ENCODE results near the gene TMX2. TPM values are rescaled to one million over a fixed set of nuclear protein-coding genes. Genes with fewer than 3 reads are reported as not detected.

The TMX2 gene
- total RNA-seq, 1 donor from 2014 or later = 64.2 TPM

DNA sequence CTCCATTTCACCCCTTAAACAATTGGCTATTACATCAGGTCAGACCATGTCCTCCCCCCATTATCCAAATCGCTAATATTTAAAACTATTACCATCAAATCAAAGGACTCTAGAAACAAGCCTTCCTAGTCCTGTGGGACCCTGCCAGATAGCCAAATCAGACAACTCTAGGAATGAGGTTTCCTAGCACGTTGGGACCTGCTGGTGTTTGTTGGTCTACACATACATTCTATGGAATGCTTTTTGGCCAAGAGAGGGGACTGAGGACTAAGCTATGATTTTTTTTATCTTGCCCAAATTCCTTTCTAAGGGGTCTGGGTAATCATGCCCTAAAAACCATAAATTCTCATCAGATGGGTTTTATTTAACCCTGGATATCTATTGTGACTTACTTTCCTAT, 14.8 kb downstream of the TMX2 start:
- no peak for DNase-seq
- Histone ChIP-seq H3K36me3 (peaks cover 11% of the 10 kb centered on the region), H3K9me3 (no peaks in the 10 kb centered on the region), H3K4me3 (no peak overlapping the region), H3K27me3 (ENCODE audit: low read depth) (no peaks in the 10 kb centered on the region), H3K27ac (no peak overlapping the region), H3K4me1 (no peaks in the 10 kb centered on the region)
- TF ChIP-seq, protein P1, sequence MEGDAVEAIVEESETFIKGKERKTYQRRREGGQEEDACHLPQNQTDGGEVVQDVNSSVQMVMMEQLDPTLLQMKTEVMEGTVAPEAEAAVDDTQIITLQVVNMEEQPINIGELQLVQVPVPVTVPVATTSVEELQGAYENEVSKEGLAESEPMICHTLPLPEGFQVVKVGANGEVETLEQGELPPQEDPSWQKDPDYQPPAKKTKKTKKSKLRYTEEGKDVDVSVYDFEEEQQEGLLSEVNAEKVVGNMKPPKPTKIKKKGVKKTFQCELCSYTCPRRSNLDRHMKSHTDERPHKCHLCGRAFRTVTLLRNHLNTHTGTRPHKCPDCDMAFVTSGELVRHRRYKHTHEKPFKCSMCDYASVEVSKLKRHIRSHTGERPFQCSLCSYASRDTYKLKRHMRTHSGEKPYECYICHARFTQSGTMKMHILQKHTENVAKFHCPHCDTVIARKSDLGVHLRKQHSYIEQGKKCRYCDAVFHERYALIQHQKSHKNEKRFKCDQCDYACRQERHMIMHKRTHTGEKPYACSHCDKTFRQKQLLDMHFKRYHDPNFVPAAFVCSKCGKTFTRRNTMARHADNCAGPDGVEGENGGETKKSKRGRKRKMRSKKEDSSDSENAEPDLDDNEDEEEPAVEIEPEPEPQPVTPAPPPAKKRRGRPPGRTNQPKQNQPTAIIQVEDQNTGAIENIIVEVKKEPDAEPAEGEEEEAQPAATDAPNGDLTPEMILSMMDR (IDR thresholded peaks at IDR 0.05) = no peak
- no peak for ATAC-seq
- intact Hi-C loops (cut with DNase I) = no loop called here

DNA sequence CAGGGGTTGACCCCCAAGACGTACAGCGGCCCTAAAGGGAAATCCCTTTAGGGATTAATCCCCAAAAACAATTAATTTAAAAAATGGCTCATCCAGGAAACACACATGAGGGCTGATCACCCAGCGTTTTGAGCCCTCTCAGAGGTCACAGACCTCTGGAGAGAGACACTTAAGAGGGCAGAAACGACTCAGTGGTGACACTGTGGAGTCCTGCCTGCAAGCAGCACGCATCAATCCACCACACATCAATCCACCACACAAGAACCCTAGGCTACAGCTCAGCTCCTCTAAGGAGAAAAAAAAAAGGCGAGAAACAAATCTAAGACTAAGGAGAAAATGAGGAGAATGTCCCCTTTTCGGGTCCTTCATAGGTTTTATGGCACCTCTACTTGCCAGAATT, 16.4 kb downstream of the TMX2 start:
- Histone ChIP-seq H3K36me3 (no peaks in the 10 kb centered on the region), H3K4me1 (no peaks in the 10 kb centered on the region), H3K4me3 (no peak overlapping the region), H3K27ac (no peak overlapping the region), H3K9me3 (no peaks in the 10 kb centered on the region), H3K27me3 (ENCODE audit: low read depth) (no peaks in the 10 kb centered on the region)
- TF ChIP-seq, protein P1 (IDR thresholded peaks at IDR 0.05) = no peak
- intact Hi-C loops (cut with DNase I) = no loop called here
- ATAC-seq (no peak), DNase-seq (no peak)

DNA sequence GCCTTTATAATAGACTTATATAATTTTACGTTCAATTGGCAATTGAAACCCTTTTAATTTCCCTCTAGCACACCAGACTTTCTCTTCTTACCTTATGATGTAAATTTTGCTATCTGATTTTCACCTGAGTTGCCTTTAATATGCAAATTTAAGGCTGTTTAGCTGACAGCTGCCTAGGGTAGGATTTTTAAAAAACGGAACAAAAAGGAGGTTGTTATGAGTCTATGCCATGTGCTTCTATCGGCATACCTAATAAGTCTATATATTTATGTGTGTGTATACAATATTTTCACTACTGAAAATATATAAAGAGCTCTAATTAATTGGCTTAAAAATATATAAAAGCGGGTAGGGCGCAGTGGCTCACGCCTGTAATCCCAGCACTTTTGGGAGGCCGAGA, 17.1 kb downstream of the TMX2 start:
- H3K4me1 ChIP-seq = no peaks in the 10 kb centered on the region
- ATAC-seq = no peak
- peaks cover 3% of the 10 kb centered on the region for H3K36me3 ChIP-seq
- no peaks in the 10 kb centered on the region for H3K27me3 ChIP-seq (ENCODE audit: low read depth)
- intact Hi-C loops (cut with DNase I) = no loop called here
- H3K4me3 ChIP-seq = no peak overlapping the region
- TF ChIP-seq, protein P1 (IDR thresholded peaks at IDR 0.05) = no peak
- DNase-seq = no peak
- no peak overlapping the region for H3K27ac ChIP-seq
- H3K9me3 ChIP-seq = no peaks in the 10 kb centered on the region

DNA sequence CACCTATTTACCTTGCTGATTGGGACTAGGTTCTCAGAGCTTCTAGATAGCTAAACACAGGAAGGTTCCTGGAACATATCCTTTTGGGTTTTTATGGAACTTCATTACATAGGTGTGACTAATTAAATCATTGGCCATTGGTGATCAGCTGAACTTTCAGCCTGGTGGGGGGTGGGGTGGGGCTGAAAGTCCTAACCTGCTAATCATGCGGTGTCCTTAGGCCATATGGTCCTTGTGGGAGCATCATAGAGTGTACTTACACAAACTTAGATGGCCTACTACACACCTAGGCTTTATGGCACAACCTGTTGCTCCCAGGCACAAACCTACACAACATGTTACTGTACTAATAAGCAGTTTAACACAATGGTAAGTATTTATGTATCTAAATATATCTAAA, 20.3 kb downstream of the TMX2 start:
- Histone ChIP-seq H3K4me1 (no peaks in the 10 kb centered on the region), H3K27ac (no peak overlapping the region), H3K9me3 (no peaks in the 10 kb centered on the region), H3K4me3 (no peak overlapping the region), H3K36me3 (peaks cover 21% of the 10 kb centered on the region), H3K27me3 (ENCODE audit: low read depth) (no peaks in the 10 kb centered on the region)
- ATAC-seq = no peak
- intact Hi-C loops (cut with DNase I) = no loop called here
- DNase-seq = no peak
- TF ChIP-seq, protein P1 (IDR thresholded peaks at IDR 0.05) = no peak

DNA sequence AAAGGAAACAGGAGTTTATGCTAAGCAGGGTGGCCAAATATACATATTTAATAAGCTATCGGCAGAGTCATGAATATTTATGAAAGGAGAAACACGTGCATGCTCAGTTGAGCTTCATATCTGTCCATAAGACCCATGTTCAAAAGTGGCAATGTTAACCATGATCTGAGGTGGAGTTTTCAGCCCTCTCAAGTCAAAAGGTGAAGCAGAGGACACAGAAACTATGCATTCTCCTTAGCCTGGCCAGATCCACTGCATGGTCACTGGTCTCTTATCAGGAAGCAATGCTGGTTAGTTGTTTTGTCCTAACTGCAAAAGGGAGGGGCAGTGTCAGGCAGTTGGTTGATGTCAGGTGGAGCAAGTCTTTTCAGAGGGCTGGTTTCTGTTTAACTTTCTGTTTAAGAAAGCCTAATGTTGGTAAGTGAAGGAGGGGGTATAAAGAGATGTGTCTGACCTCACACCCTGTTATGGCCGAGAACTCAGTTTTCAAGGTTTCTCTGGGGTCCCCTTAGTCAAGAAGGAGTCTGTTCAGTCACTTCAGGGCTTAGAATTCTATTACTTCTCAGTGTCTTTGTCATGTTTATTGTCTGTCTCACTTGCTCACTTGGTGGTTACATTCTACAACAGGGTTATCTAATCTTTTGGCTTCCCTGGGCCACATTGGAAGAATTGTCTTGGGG, 23.4 kb downstream of the TMX2 start:
- TF ChIP-seq, protein P1 (IDR thresholded peaks at IDR 0.05) = no peak

More for the DNA sequence above, 23.4 kb downstream of the TMX2 start:
- Histone ChIP-seq H3K27ac (no peak overlapping the region), H3K4me3 (no peak overlapping the region), H3K36me3 (peaks cover 43% of the 10 kb centered on the region), H3K27me3 (ENCODE audit: low read depth) (no peaks in the 10 kb centered on the region), H3K9me3 (no peaks in the 10 kb centered on the region), H3K4me1 (peaks cover 5% of the 10 kb centered on the region)
- DNase-seq (no peak), ATAC-seq (no peak)
- intact Hi-C loops (cut with DNase I) = no loop called here

All from lower lobe of right lung (tissue), 2 donors.